GM12872 (cell line): Measurements from ENCODE around the gene HELZ.

ENCODE experiments used
- TF ChIP-seq, protein P1 (sequence below): IDR thresholded peaks from 3 replicates; pipeline ENCODE4 v1.5.1; 2011; ENCODE audit warnings: low read depth, mild to moderate bottlenecking, low read length, moderate library complexity; ENCODE audit not compliant: insufficient read depth

The HELZ gene

GRCh38 chr17:67178555-67178954 lies 66.4 kb downstream of the HELZ start:
- TF ChIP-seq, protein P1, sequence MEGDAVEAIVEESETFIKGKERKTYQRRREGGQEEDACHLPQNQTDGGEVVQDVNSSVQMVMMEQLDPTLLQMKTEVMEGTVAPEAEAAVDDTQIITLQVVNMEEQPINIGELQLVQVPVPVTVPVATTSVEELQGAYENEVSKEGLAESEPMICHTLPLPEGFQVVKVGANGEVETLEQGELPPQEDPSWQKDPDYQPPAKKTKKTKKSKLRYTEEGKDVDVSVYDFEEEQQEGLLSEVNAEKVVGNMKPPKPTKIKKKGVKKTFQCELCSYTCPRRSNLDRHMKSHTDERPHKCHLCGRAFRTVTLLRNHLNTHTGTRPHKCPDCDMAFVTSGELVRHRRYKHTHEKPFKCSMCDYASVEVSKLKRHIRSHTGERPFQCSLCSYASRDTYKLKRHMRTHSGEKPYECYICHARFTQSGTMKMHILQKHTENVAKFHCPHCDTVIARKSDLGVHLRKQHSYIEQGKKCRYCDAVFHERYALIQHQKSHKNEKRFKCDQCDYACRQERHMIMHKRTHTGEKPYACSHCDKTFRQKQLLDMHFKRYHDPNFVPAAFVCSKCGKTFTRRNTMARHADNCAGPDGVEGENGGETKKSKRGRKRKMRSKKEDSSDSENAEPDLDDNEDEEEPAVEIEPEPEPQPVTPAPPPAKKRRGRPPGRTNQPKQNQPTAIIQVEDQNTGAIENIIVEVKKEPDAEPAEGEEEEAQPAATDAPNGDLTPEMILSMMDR: no peak

GRCh38 chr17:67177732-67178131 lies 67.3 kb downstream of the HELZ start:
- TF ChIP-seq, protein P1: no peak

DNA sequence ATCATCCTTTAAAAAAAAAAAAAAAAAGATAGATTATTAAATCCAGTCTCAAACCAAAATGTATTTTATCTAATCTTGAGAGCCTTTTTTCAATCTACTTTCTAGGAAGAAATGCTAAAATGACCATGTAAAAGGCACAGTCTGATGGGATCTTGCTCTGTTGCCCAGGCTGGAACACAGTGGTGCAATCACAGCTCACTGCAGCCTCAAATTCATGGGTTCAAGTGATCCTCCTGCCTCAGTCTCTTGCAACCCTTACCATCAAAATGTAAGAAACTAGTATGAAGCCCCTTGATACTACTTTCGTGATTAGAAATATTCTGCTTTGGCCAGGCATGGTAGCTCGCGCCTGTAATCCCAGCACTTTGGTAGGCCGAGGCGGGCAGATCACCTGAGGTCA lies 70.8 kb downstream of the HELZ start:
- TF ChIP-seq, protein P1: no peak

DNA sequence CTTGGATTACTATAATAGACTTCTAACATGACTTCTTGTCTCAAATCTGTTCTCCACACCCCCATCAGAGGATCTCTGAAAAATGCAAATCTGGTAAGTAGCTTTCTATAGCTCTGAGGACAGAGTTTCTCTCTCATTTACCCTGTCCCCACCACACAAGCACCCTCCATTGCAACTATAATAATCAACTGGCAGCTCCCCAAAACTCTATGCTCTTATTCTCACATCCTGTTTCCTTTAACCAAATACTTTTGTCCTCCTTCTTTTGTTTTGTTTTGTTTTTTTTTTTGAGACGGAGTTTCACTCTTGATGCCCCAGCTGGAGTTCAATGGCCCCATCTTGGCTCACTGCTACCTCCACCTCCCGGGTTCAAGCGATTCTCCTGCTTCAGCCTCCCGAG lies 73.4 kb downstream of the HELZ start:
- TF ChIP-seq, protein P1: no peak

GRCh38 chr17:67168496-67168895 lies 76.5 kb downstream of the HELZ start:
- TF ChIP-seq, protein P1: no peak

GRCh38 chr17:67165201-67165600 lies 79.8 kb downstream of the HELZ start:
- TF ChIP-seq, protein P1: no peak

GRCh38 chr17:67164302-67164701 lies 80.7 kb downstream of the HELZ start:
- TF ChIP-seq, protein P1: no peak

GRCh38 chr17:67162771-67163170 lies 82.2 kb downstream of the HELZ start:
- TF ChIP-seq, protein P1: no peak
